ENCODE measurements around the gene DNAJC13.

Gene DNAJC13

GRCh38 chr3:132568422-132568821 lies 151.1 kb downstream of the DNAJC13 start:
- DNase-seq (ENCODE audit: low read depth, low spot score), result no peak
- TF ChIP-seq CTCF (IDR thresholded peaks at IDR 0.05; ENCODE audit: low read depth, low read length), result no peak
- no peak overlapping the region for H3K4me3 ChIP-seq (ENCODE audit: low read depth, low read length)
- in situ Hi-C loops (cut with HindIII; ENCODE audit: low sequenced_read_pairs), result no loop called here

- no peak overlapping the region for H3K4me3 ChIP-seq (ENCODE audit: low read depth, low read length)
- in situ Hi-C loops (cut with HindIII; ENCODE audit: low sequenced_read_pairs), result no loop called here
- no peak for DNase-seq (ENCODE audit: low read depth, low spot score)
- no peak for TF ChIP-seq CTCF (IDR thresholded peaks at IDR 0.05; ENCODE audit: low read depth, low read length)
Observed at GRCh38 chr3:132569153-132569552, 151.9 kb downstream of the DNAJC13 start.

DNA sequence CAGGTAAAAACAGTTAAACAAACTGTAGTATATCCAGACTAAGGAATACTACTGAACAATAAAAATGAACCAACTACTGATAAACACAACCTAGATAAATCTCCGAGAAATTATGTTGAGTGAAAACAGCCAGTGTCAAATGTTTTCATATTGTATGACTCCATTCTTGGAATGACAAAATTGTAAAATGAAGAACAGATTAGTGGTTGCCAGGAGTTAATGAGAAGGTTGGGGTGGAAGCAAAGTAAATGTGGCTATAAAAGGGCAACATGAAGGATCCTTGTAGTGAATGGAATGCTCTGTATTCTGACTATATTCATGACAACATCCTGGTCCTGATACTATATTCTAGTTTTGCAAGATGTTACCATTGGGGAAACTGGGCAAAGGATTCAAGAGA lies 152.3 kb downstream of the DNAJC13 start:
- DNase-seq (ENCODE audit: low read depth, low spot score), result no peak
- H3K4me3 ChIP-seq (ENCODE audit: low read depth, low read length), result no peak overlapping the region
- in situ Hi-C loops (cut with HindIII; ENCODE audit: low sequenced_read_pairs), result no loop called here
- TF ChIP-seq CTCF (IDR thresholded peaks at IDR 0.05; ENCODE audit: low read depth, low read length), result no peak

DNA sequence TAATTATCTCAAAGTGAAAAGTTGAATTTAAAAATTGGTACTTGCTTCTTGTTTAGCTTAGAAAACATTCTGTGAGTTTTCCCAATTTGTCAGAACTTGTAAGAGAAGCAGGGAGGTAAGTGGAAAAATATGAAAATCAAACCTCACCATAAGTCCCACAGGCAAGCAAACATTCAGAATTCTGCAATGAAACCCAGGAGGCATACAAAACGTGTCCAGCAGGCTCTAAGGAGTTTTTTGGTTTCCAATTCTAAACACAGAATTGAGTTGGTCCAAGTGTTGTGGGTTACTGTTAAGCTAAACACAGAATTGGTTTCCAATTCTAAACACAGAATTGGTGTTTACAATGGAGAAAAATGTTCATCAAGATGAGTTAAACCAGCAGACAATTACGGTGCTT lies 152.7 kb downstream of the DNAJC13 start:
- in situ Hi-C loops (cut with HindIII; ENCODE audit: low sequenced_read_pairs), result no loop called here
- H3K4me3 ChIP-seq (ENCODE audit: low read depth, low read length), result no peak overlapping the region
- no peak for DNase-seq (ENCODE audit: low read depth, low spot score)
- no peak for TF ChIP-seq CTCF (IDR thresholded peaks at IDR 0.05; ENCODE audit: low read depth, low read length)

GRCh38 chr3:132573797-132574211 lies 156.5 kb downstream of the DNAJC13 start:
- TF ChIP-seq CTCF (IDR thresholded peaks at IDR 0.05; ENCODE audit: low read depth, low read length), result no peak
- in situ Hi-C loops (cut with HindIII; ENCODE audit: low sequenced_read_pairs), result no loop called here
- no peak overlapping the region for H3K4me3 ChIP-seq (ENCODE audit: low read depth, low read length)
- no peak for DNase-seq (ENCODE audit: low read depth, low spot score)

- in situ Hi-C loops (cut with HindIII; ENCODE audit: low sequenced_read_pairs), result no loop called here
- no peak overlapping the region for H3K4me3 ChIP-seq (ENCODE audit: low read depth, low read length)
- TF ChIP-seq CTCF (IDR thresholded peaks at IDR 0.05; ENCODE audit: low read depth, low read length), result no peak
- no peak for DNase-seq (ENCODE audit: low read depth, low spot score)
Observed at GRCh38 chr3:132587401-132587800, 170.1 kb downstream of the DNAJC13 start.
